Body of pancreas (tissue), 4 donors: ENCODE measurements around the gene HIPK1. TPM values are rescaled to one million over a fixed set of nuclear protein-coding genes. Genes with fewer than 3 reads are reported as not detected.

Source experiments
- ATAC-seq: fragments of 150-250 bp; one replicate; pipeline ENCODE4 v1.9.1; 2016
- DNase-seq, 4 donors: peaks; one replicate each; pipeline ENCODE4 v3.0.0-alpha.2; 2019
- H3K27ac ChIP-seq, 4 donors: fragments of 200-600 bp; sonication (generic); 1 replicate in 3 of 4; 2 replicates in 1 of 4; pipeline versions ENCODE4 v1.5.1 to v1.6.1; 2016 to 2019; ENCODE audit warnings: mild to moderate bottlenecking in 1 of 4, mixed read lengths in 1 of 4, moderate library complexity in 1 of 4
- H3K27me3 ChIP-seq, 2 donors: fragments of 200-600 bp; sonication (generic); one replicate each; pipeline ENCODE4 v1.6.0; 2016; ENCODE audit warnings: mild to moderate bottlenecking in 1 of 2
- H3K36me3 ChIP-seq, 2 donors: fragments of 200-600 bp; sonication (generic); replicated peaks in 1 of 2; 2 replicates each; pipeline ENCODE4 v1.5.1; 2016; ENCODE audit warnings: low read depth in 2 of 2; ENCODE audit not compliant: insufficient read depth in 1 of 2
- H3K4me1 ChIP-seq: fragments of 200-600 bp; sonication (generic); one replicate; pipeline ENCODE4 v1.6.0; 2016
- H3K4me3 ChIP-seq, 2 donors: fragments of 200-600 bp; sonication (generic); 1 replicate in 1 of 2; 2 replicates in 1 of 2; pipeline ENCODE4 v1.5.1; 2016 to 2019
- H3K9me3 ChIP-seq, 3 donors: fragments of 200-600 bp; sonication (generic); 1 replicate in 2 of 3; 2 replicates in 1 of 3; pipeline ENCODE4 v1.5.1; 2016
- POLR2A ChIP-seq, 3 donors: fragments of 450-650 bp; IDR thresholded peaks; one replicate each; pipeline ENCODE4 v1.6.1; 2016; ENCODE audit warnings: antibody characterized with exemption in 3 of 3, mild to moderate bottlenecking in 2 of 3
- WGBS, 2 donors: methylation state at CpG; one replicate each; pipeline ENCODE4 v1.1.5; 2017; 5-methylcytosine and 5-hydroxymethylcytosine counted together
- intact Hi-C: fragments of 100-400 bp; cut with DNase I; formaldehyde crosslinking; loops from one replicate; pipeline ENCODE4 v1.15.1; 2023
- total RNA-seq, 2 donors: library from RNA; depleted of rRNA; stranded (reverse); fragments of >200 nt; gene quantifications; one replicate each; pipeline ENCODE4 v1.1.0, GENCODE V29; 2016
- TF ChIP-seq, protein P1 (sequence below), 7 experiments: fragments of 450-650 bp in 4 of 7; fragments of 200-600 bp in 3 of 7; sonication (generic) in 3 of 7; IDR thresholded peaks; one replicate each; pipeline ENCODE4 v1.5.1; 2016 to 2019; ENCODE audit warnings: antibody characterized with exemption in 7 of 7

HIPK1 gene
- total RNA-seq, 2 donors from 2014 or later, result 22.7 to 30.1 TPM

- DNase-seq (no peak), ATAC-seq (no peak)
- H3K9me3 ChIP-seq, result no peaks in the 10 kb centered on the region
- no peak overlapping the region for H3K4me3 ChIP-seq
- 62 to 73% methylated on average over 5 of the region's 5 CpGs for WGBS, 2 donors
- no peak for TF ChIP-seq POLR2A (IDR thresholded peaks at IDR 0.05)
- TF ChIP-seq, protein P1, sequence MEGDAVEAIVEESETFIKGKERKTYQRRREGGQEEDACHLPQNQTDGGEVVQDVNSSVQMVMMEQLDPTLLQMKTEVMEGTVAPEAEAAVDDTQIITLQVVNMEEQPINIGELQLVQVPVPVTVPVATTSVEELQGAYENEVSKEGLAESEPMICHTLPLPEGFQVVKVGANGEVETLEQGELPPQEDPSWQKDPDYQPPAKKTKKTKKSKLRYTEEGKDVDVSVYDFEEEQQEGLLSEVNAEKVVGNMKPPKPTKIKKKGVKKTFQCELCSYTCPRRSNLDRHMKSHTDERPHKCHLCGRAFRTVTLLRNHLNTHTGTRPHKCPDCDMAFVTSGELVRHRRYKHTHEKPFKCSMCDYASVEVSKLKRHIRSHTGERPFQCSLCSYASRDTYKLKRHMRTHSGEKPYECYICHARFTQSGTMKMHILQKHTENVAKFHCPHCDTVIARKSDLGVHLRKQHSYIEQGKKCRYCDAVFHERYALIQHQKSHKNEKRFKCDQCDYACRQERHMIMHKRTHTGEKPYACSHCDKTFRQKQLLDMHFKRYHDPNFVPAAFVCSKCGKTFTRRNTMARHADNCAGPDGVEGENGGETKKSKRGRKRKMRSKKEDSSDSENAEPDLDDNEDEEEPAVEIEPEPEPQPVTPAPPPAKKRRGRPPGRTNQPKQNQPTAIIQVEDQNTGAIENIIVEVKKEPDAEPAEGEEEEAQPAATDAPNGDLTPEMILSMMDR (IDR thresholded peaks at IDR 0.05), result no peak
- H3K36me3 ChIP-seq, result no peaks in the 10 kb centered on the region
- peak overlapping the region in 1 of 4 donors; percentile 43 for H3K27ac ChIP-seq
- H3K27me3 ChIP-seq, result no peaks in the 10 kb centered on the region
- intact Hi-C loops, result loop anchor here (5.0 kb wide), 1 partner anchor 294 kb away; no protein-coding TSS in a partner anchor
- peaks cover 18% of the 10 kb centered on the region for H3K4me1 ChIP-seq
These were observed 53.8 kb downstream of the HIPK1 start for GRCh38 chr1:113982949-113983348.

DNA sequence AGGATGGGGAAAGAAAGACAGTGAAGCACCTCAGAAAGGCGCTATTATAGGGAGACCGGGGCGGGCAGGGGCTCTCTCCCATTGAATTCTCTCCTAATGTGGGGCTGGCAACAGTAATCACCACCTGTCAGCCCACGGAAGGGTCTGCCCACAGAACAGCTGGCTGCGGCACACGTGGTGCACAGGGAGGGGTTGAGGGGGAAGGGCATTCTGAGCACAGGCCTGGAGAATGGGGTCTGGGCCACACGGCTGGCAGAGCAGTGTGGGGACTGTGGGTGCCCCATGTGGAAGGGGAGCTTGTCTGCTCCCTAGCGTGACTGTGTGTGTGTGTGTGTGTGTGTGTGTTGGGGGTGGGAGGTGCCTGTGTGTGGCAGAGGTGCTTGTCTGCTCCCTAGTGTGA is 54.3 kb downstream of the HIPK1 start:
- Histone ChIP-seq H3K36me3 (no peaks in the 10 kb centered on the region), H3K27me3 (no peaks in the 10 kb centered on the region), H3K4me1 (peaks cover 18% of the 10 kb centered on the region), H3K27ac (no peak overlapping the region), H3K4me3 (no peak overlapping the region), H3K9me3 (no peaks in the 10 kb centered on the region)
- intact Hi-C loops, result loop anchor here (5.0 kb wide), 1 partner anchor 294 kb away; no protein-coding TSS in a partner anchor
- 69 to 75% methylated on average over 7 to 8 of the region's 8 CpGs for WGBS, 2 donors
- ATAC-seq, result no peak
- DNase-seq, result no peak
- TF ChIP-seq, protein P1 (IDR thresholded peaks at IDR 0.05), result no peak
- TF ChIP-seq POLR2A (IDR thresholded peaks at IDR 0.05), result no peak

- 78 to 85% methylated on average over 7 of the region's 7 CpGs for WGBS, 2 donors
- no peak for TF ChIP-seq POLR2A (IDR thresholded peaks at IDR 0.05)
- TF ChIP-seq, protein P1 (IDR thresholded peaks at IDR 0.05), result no peak
- no peak for ATAC-seq
- peaks cover 14% of the 10 kb centered on the region for H3K4me1 ChIP-seq
- intact Hi-C loops, result loop anchor here (5.0 kb wide), 1 partner anchor 293 kb away; no protein-coding TSS in a partner anchor
- no peaks in the 10 kb centered on the region for H3K36me3 ChIP-seq
- H3K27ac ChIP-seq, result no peak overlapping the region
- no peaks in the 10 kb centered on the region for H3K9me3 ChIP-seq
- no peak overlapping the region for H3K4me3 ChIP-seq
- no peaks in the 10 kb centered on the region for H3K27me3 ChIP-seq
- no peak for DNase-seq
These were observed 54.7 kb downstream of the HIPK1 start for GRCh38 chr1:113983826-113984225.

DNA sequence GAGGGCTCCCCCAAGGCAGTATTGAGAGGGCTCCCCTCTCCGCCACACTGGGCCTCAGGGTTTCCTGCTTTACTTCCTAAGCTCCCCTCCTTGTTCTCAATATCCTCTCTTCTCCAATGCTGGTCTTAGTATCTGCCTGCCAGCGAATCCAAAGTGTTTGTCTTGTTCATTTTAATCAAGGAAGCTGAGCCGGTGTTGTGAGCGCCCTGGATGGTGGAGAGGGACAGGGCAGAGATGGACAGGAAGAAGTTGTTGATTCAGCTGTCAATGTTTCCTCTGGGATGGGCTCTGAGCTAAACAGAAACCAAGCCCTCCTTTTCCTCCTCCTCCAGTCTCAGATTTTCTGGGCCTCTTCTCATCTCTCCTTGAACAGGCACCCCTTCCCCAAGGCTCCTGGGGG is 55.6 kb downstream of the HIPK1 start:
- TF ChIP-seq, protein P1 (IDR thresholded peaks at IDR 0.05), result no peak
- TF ChIP-seq POLR2A (IDR thresholded peaks at IDR 0.05), result no peak
- 57 to 77% methylated on average over 4 of the region's 4 CpGs for WGBS, 2 donors
- no peaks in the 10 kb centered on the region for H3K9me3 ChIP-seq
- peaks cover 9% of the 10 kb centered on the region for H3K4me1 ChIP-seq
- no peak overlapping the region for H3K27ac ChIP-seq
- H3K27me3 ChIP-seq, result no peaks in the 10 kb centered on the region
- no peaks in the 10 kb centered on the region for H3K36me3 ChIP-seq
- no peak for ATAC-seq
- DNase-seq, result no peak
- no peak overlapping the region for H3K4me3 ChIP-seq
- intact Hi-C loops, result loop anchor here (5.0 kb wide), 1 partner anchor 293 kb away; no protein-coding TSS in a partner anchor

DNA sequence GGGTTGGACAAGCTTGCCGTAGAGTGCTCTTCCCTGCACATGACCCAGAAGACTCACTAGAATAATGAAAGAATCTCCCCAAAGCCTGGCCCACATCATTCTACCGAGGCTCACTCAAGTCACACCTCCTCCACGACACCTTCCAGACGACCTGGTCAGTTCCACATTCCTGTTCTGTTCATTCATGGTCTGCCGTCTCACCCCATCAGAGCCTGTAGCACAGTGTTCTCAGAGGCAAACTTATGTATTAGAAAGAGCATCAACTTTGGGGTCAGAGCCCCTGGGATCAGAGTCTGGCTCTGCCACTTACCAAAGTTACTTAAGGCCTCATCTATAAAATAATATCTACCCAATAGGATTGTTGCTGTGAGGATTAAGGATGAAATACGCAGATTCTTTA is 57.7 kb downstream of the HIPK1 start:
- Histone ChIP-seq H3K4me3 (no peak overlapping the region), H3K9me3 (no peaks in the 10 kb centered on the region), H3K27ac (no peak overlapping the region), H3K27me3 (no peaks in the 10 kb centered on the region), H3K4me1 (peaks cover 9% of the 10 kb centered on the region), H3K36me3 (no peaks in the 10 kb centered on the region)
- ATAC-seq (no peak), DNase-seq (no peak)
- intact Hi-C loops, result no loop called here
- TF ChIP-seq, protein P1 (IDR thresholded peaks at IDR 0.05), result no peak
- 73 to 88% methylated on average over 6 of the region's 6 CpGs for WGBS, 2 donors
